Measurements from ENCODE around the gene TNFSF12. TPM values are rescaled to one million over a fixed set of nuclear protein-coding genes. Genes with fewer than 3 reads are reported as not detected.

TNFSF12 gene
- total and polyA plus RNA-seq, 3 donors from 2014 or later = 17.0 to 21.5 (median 20.6) TPM

DNA sequence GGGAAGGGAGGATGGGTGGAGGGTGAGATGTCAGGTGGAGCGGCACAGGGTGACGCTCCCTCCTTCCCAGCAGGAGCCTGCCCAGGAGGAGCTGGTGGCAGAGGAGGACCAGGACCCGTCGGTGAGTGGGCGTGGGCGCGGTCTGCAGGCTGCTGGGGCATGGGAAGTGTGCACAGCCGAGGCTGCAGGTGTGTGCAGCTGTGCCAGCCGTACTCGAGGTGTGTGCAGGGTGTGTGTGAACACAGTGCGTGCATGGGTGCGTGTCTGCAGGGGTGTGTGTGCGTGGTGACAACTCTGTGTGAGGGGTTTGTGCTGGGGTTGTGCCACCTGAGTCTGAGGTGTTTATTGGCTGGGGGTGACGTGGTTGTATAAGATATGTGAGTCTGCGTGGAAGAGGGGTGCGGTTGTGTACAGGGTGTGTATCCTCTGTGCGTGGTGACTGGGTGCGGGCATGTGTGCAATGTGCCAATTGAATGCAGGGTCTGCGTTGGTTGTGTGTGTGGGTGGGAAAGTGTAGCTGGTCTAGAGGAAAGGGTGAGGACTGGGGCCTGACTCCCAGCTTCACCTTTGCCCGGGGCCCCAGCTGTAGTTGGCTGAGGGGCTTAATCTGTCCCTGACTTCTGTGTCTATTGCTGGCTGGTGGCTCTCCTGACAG is 670 bp downstream of the TNFSF12 start:
- no peak for DNase-seq

DNA sequence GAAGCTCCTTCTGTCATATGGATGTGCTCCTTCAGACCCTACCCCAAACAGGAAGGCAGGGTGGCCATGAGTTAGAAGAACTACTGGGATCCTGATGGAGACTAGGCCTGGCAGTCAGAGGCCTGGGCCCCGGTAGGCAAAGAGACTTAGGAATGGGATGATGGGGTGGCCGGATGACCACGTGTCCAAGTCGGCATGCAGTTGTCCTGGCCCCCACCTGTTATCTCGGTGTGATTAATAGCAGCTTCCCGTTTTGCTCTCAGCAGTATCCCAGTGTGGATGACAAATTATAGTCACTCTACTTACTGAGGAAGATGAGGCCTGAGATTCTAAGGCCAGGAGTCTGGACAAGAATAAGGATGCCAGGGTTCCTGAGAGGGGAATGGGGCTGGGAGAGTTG is 1.5 kb downstream of the TNFSF12 start:
- Histone ChIP-seq H3K36me3 (ENCODE audit: low read depth, missing control alignments) (no peaks in the 10 kb centered on the region), H3K27me3 (no peaks in the 10 kb centered on the region), H3K9me3 (no peaks in the 10 kb centered on the region), H3K4me3 (no peak overlapping the region), H3K27ac (no peak overlapping the region), H3K4me1 (peaks cover under 1% of the 10 kb centered on the region)
- TF ChIP-seq POLR2A (IDR thresholded peaks at IDR 0.05) (no peak), CTCF (IDR thresholded peaks at IDR 0.05) (no peak)
- intact Hi-C loops (cut with DNase I; ENCODE audit: low total_unique reads) = no loop called here
- WGBS, 2 donors = 71 to 78% methylated on average over 6 of the region's 6 CpGs
- DNase-seq = no peak

More for the DNA sequence above, 670 bp downstream of the TNFSF12 start:
- no peak for TF ChIP-seq CTCF (IDR thresholded peaks at IDR 0.05)
- no peak for TF ChIP-seq POLR2A (IDR thresholded peaks at IDR 0.05)
- peaks cover 6% of the 10 kb centered on the region for H3K4me1 ChIP-seq
- H3K4me3 ChIP-seq = peak overlapping the region; percentile 57 to 63
- peak overlapping the region; percentile 47 to 71 for H3K27ac ChIP-seq
- WGBS, 2 donors = 43 to 69% methylated on average over 10 to 20 of the region's 20 CpGs
- no peaks in the 10 kb centered on the region for H3K9me3 ChIP-seq
- intact Hi-C loops (cut with DNase I; ENCODE audit: low total_unique reads) = no loop called here
- no peaks in the 10 kb centered on the region for H3K27me3 ChIP-seq
- H3K36me3 ChIP-seq (ENCODE audit: low read depth, missing control alignments) = no peaks in the 10 kb centered on the region

GRCh38 chr17:7551396-7551795 is 2.5 kb downstream of the TNFSF12 start:
- intact Hi-C loops (cut with DNase I; ENCODE audit: low total_unique reads) = no loop called here

GRCh38 chr17:7552621-7553051 is 3.8 kb downstream of the TNFSF12 start:
- H3K36me3 ChIP-seq (ENCODE audit: low read depth, missing control alignments) = no peaks in the 10 kb centered on the region
- peaks cover 4% of the 10 kb centered on the region for H3K4me1 ChIP-seq
- H3K27me3 ChIP-seq = no peaks in the 10 kb centered on the region
- no peak overlapping the region for H3K4me3 ChIP-seq
- no peak for DNase-seq
- no peaks in the 10 kb centered on the region for H3K9me3 ChIP-seq
- H3K27ac ChIP-seq = no peak overlapping the region
- TF ChIP-seq POLR2A (IDR thresholded peaks at IDR 0.05) (no peak), CTCF (IDR thresholded peaks at IDR 0.05) (no peak)
- intact Hi-C loops (cut with DNase I; ENCODE audit: low total_unique reads) = no loop called here
- 81 to 85% methylated on average over 6 of the region's 6 CpGs for WGBS, 2 donors

More at GRCh38 chr17:7551396-7551795, 2.5 kb downstream of the TNFSF12 start:
- no peak overlapping the region for H3K27ac ChIP-seq
- no peaks in the 10 kb centered on the region for H3K4me1 ChIP-seq
- H3K27me3 ChIP-seq = no peaks in the 10 kb centered on the region
- DNase-seq = no peak
- no peaks in the 10 kb centered on the region for H3K9me3 ChIP-seq
- H3K36me3 ChIP-seq (ENCODE audit: low read depth, missing control alignments) = no peaks in the 10 kb centered on the region
- H3K4me3 ChIP-seq = no peak overlapping the region
- TF ChIP-seq POLR2A (IDR thresholded peaks at IDR 0.05) (no peak), CTCF (IDR thresholded peaks at IDR 0.05) (no peak)
- WGBS, 2 donors = 89 to 91% methylated on average over 4 of the region's 4 CpGs

DNA sequence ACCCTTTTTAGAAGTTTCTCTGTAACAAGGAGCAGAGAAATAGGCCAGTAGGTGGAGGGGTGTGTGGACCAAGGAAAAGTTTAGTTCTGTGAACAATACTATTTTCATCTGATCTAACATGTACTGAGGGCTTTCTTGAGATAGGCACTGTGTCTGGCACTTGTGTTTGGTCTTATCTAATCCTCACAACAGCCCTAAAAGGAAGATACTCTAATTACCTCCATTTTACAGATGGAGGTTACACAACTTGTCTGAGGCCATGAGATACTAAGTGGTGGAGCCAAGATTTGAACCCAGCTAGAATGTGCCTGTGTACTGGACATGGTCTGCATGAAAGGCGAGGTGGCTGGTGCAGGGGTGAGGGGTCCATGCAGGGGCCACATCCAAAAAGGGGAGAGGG is 4.5 kb downstream of the TNFSF12 start:
- WGBS, 2 donors = 100% methylated on average over 1 of the region's 1 CpG
- H3K27me3 ChIP-seq = no peaks in the 10 kb centered on the region
- TF ChIP-seq POLR2A (IDR thresholded peaks at IDR 0.05) (no peak), CTCF (IDR thresholded peaks at IDR 0.05) (no peak)
- no peaks in the 10 kb centered on the region for H3K9me3 ChIP-seq
- intact Hi-C loops (cut with DNase I; ENCODE audit: low total_unique reads) = no loop called here
- H3K4me3 ChIP-seq = no peak overlapping the region
- DNase-seq = no peak
- H3K36me3 ChIP-seq (ENCODE audit: low read depth, missing control alignments) = no peaks in the 10 kb centered on the region
- no peak overlapping the region for H3K27ac ChIP-seq
- peaks cover 11% of the 10 kb centered on the region for H3K4me1 ChIP-seq

All from testis (tissue), 3 donors.